HG02973 (cell line): ENCODE results near the gene FAM228B.
"Not testable (repeated sequence)": the region's sequence is repeated elsewhere in the genome, so short reads cannot be mapped to it uniquely, and the experiment has no call there.

Source experiments
- ATAC-seq: cut with Tn5 transposase; IDR thresholded peaks from one replicate; pipeline ENCODE4 v1.9.1; 2021; ENCODE audit warnings: moderate library complexity; ENCODE audit not compliant: unreplicated experiment

The FAM228B gene

GRCh38 chr2:24101992-24102391 lies 21.3 kb upstream of the FAM228B start:
- ATAC-seq = no peak

- ATAC-seq = no peak
These were observed 20.6 kb upstream of the FAM228B start for GRCh38 chr2:24102677-24103076.

- ATAC-seq = no peak
These were observed 19.1 kb upstream of the FAM228B start for GRCh38 chr2:24104110-24104650.

GRCh38 chr2:24104906-24105305 lies 18.4 kb upstream of the FAM228B start:
- no peak for ATAC-seq

- ATAC-seq = no peak
These were observed 17.5 kb upstream of the FAM228B start for GRCh38 chr2:24105816-24106215.

GRCh38 chr2:24106786-24107185 lies 16.5 kb upstream of the FAM228B start:
- ATAC-seq = no peak

GRCh38 chr2:24107336-24107735 lies 15.9 kb upstream of the FAM228B start:
- no peak for ATAC-seq

GRCh38 chr2:24109431-24109830 lies 13.8 kb upstream of the FAM228B start:
- not testable (repeated sequence) for ATAC-seq

GRCh38 chr2:24110660-24111303 lies 12.5 kb upstream of the FAM228B start:
- ATAC-seq = no peak

GRCh38 chr2:24111407-24111901 lies 11.8 kb upstream of the FAM228B start:
- no peak for ATAC-seq

GRCh38 chr2:24115057-24115456 lies 8.2 kb upstream of the FAM228B start:
- ATAC-seq = no peak

- no peak for ATAC-seq
These were observed 5.4 kb upstream of the FAM228B start for GRCh38 chr2:24117902-24118301.

GRCh38 chr2:24121066-24121465 lies 2.2 kb upstream of the FAM228B start:
- no peak for ATAC-seq

- no peak for ATAC-seq
These were observed 1.8 kb upstream of the FAM228B start for GRCh38 chr2:24121469-24121868.

- ATAC-seq = no peak
These were observed 689 bp upstream of the FAM228B start for GRCh38 chr2:24122366-24123194.

- ATAC-seq = no peak
These were observed 782 bp downstream of the FAM228B start for GRCh38 chr2:24123922-24124580.

GRCh38 chr2:24125956-24126355 lies 2.7 kb downstream of the FAM228B start:
- ATAC-seq = no peak

GRCh38 chr2:24132543-24132942 lies 9.3 kb downstream of the FAM228B start:
- ATAC-seq = no peak

GRCh38 chr2:24140305-24140704 lies 17.0 kb downstream of the FAM228B start:
- not testable (repeated sequence) for ATAC-seq

- ATAC-seq = no peak
These were observed 24.1 kb downstream of the FAM228B start for GRCh38 chr2:24147364-24147763.

GRCh38 chr2:24152413-24153197 lies 29.3 kb downstream of the FAM228B start:
- ATAC-seq = no peak
